Muscle of arm (tissue), 12 donors: Measurements from ENCODE around the gene LARP4. TPM values are rescaled to one million over a fixed set of nuclear protein-coding genes. Genes with fewer than 3 reads are reported as not detected.
"Not testable (repeated sequence)": the region's sequence is repeated elsewhere in the genome, so short reads cannot be mapped to it uniquely, and the experiment has no call there.

Experiments used
- DNase-seq: peaks from one replicate; pipeline ENCODE4 v3.0.0-alpha.2; 2013
- polyA plus RNA-seq, 12 donors: library from polyadenylated mRNA; unstranded; fragments of 120-200 nt; gene quantifications; one replicate each; pipeline ENCODE4 v1.2.1, GENCODE V29; 2013; ENCODE audit not compliant: insufficient read length in 12 of 12

The LARP4 gene
- polyA plus RNA-seq, 12 donors = 21.3 to 32.0 (median 26.4) TPM; not detected in 1

- no peak for DNase-seq
These were observed 1.8 kb upstream of the LARP4 start for GRCh38 chr12:50398931-50399330.

DNA sequence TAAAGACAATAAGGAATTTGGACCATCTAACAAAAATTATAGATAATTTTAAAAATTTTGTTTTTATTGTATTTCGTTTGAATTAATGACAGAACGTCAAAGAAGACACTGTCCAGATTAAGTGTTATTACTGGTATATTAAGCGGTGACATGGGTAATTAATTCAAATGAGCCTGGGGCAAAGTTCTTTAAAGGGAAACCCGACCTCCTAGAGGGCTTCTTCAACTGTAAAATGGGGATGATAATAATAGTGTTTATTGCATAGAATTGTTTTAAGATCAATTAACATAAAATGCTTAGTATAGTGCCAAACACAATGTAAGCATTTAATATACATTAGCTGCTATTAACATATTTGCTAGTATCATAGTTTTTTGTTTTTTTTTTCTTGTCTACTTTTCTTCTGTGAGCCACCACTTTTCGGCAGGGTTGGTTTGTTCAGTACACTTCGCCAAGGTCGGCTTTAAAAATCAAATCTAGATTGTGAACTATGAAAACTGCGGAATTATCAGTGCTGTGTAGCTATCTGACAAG lies 514 bp upstream of the LARP4 start:
- DNase-seq = no peak

- peak; percentile 32 for DNase-seq
These were observed 906 bp downstream of the LARP4 start for GRCh38 chr12:50401500-50402081.

DNA sequence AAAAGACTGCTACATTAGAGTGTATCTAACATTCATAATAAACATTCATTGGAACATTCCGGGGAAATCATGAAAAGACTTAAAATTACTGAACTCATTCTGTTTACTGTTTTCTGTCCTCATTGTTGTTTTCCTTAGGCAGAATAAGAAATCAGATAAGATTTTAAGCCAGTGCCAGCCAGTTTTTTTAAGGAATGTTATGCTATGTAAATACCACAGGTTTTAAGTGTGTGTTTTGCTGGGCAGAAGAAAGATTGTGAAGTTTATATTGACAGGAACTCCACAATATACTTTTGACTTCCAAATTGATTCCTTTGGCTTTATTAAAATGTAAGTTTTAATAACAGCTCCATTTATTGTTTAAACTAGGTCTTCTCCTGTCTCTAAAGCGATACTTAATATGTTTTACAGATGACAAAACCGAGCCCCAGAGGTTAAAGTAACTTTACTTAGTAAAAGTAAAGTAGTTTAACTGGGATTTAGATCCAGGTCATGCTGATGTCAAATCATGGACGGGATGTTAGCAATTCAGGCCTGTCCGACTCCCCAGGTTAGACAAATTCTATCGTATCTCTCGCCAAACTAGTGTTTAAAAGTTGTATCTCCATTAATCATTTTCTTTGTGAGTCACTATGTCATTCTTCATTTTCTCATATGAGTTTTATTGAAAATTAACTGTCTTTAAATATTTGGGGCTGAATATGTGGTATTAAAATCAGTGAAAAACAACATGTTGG lies 1.7 kb downstream of the LARP4 start:
- no peak for DNase-seq

GRCh38 chr12:50403001-50403440 lies 2.3 kb downstream of the LARP4 start:
- no peak for DNase-seq

DNA sequence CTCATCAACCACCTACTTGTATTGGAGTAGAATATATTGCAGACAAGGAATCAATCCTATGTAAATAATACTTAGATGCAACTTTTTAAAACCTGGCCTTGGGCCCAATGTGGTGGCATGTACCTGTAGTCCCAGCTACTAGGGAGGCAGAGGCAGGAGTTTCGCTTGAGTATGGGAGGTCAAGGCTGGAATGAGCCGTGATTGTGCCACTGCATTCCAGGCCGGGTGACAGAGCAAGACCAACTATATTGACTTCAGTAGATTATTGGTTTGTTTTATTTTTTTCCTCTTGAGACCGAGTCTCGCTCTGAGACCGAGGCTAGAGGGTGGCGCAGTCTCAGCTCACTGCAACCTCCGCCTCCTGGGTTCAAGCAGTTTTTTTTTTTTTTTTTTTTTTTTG lies 3.6 kb downstream of the LARP4 start:
- DNase-seq = no peak

GRCh38 chr12:50411051-50411660 lies 10.5 kb downstream of the LARP4 start:
- DNase-seq = no peak

GRCh38 chr12:50415899-50416479 lies 15.3 kb downstream of the LARP4 start:
- no peak for DNase-seq

- no peak for DNase-seq
These were observed 18.6 kb downstream of the LARP4 start for GRCh38 chr12:50419112-50419909.

- not testable (repeated sequence) for DNase-seq
These were observed 22.2 kb downstream of the LARP4 start for GRCh38 chr12:50422855-50423254.

DNA sequence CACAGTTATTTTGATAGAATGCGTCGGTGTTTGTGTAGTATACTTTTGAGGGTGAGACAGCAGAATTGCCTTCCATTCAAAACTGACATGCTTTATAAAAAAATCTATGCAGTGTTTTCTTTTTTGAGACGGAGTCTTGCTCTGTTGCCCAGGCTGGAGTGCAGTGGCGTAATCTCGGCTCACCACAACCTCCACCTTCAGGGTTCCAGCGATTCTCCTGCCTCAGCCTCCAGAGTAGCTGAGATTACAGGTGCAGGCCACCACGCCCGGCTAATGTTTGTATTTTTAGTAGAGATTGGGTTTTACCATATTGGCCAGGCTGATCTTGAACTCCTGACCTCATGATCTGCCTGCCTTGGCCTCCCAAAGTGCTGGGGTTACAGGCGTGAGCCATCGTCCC lies 22.7 kb downstream of the LARP4 start:
- DNase-seq = not testable (repeated sequence)

GRCh38 chr12:50425589-50426258 lies 25.0 kb downstream of the LARP4 start:
- DNase-seq = no peak

GRCh38 chr12:50431656-50432055 lies 31.0 kb downstream of the LARP4 start:
- not testable (repeated sequence) for DNase-seq

- DNase-seq = no peak
These were observed 39.6 kb downstream of the LARP4 start for GRCh38 chr12:50440288-50440687.

- DNase-seq = no peak
These were observed 41.1 kb downstream of the LARP4 start for GRCh38 chr12:50441763-50442162.

DNA sequence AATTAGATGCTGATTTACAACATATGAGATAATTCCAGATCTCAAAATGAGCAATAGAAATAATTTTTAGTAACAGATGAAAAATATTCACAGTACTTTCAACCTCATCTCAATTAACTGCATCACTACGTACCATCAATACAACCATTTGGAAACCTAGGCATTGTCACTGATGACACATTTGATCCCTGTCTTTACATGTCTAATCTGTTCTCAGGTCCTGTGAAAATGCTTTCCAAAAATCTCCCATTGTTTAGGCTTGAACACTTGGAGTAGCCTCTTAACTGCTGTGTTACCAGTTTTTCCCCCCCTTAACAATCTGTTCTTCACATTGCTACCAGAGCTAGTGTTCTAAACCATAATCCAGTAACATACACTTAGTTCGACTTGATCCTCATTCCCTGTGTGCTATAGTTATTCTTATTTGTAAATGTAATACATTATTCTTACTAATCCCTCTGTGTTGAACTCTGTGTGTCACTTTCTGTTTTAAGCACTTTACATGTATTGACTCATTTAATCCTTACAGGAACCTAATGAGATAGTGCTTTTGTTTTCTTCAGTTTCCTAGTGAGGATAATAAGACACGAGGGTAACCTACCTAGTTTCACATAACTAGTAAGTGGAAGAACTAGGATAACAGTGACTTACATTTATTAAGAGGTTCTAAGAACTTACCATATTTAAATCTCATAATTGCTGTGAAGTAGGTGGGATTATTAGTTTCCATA lies 41.7 kb downstream of the LARP4 start:
- no peak for DNase-seq

- DNase-seq = not testable (repeated sequence)
These were observed 49.0 kb downstream of the LARP4 start for GRCh38 chr12:50449671-50450070.

GRCh38 chr12:50452795-50453194 lies 52.1 kb downstream of the LARP4 start:
- DNase-seq = no peak

- no peak for DNase-seq
These were observed 53.2 kb downstream of the LARP4 start for GRCh38 chr12:50453872-50454271.

DNA sequence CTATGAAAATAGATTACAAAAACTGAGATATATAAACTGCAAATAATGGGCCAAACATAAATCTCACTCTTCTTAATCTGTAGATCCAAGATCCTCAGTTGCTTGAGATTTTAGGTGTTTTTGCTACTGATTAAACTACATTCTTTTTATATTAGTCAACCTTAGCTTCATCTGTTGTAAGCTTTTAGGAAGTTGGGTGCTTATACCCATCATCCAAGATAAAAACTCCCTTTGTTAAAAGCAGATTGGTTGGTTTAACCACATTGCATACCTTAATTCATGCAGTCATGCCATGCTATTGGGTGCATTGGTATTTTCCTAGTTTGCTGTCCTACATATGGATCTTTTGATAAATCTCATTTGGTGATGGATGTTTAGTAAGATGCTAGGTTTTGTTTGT lies 57.9 kb downstream of the LARP4 start:
- DNase-seq = no peak
